Posterior vena cava (tissue), 2 donors: ENCODE data around the gene CFDP1. TPM values are rescaled to one million over a fixed set of nuclear protein-coding genes. Genes with fewer than 3 reads are reported as not detected.
"Not testable (repeated sequence)": the region's sequence is repeated elsewhere in the genome, so short reads cannot be mapped to it uniquely, and the experiment has no call there.

Experiments
- DNase-seq: peaks from one replicate; pipeline ENCODE4 v3.0.0-alpha.2; 2020; ENCODE audit warnings: low spot score
- intact Hi-C, 2 donors: fragments of 100-400 bp; cut with DNase I; formaldehyde crosslinking; loops; one replicate each; pipeline versions ENCODE4 v1.14.1 to v1.14.2; 2022 to 2023
- total RNA-seq, 2 donors: library from RNA; stranded (reverse); fragmentation: NEBNext Ultra II Directional; extraction: Animal tissue kit (Norgen Biotek cat#: 25700); gene quantifications; one replicate each; pipeline ENCODE4 v1.2.1, GENCODE V29; 2021
- donor health status: DM: yes; HTN: yes; CAD: no.
- donor health status: DM: yes; HTN: yes; CAD: no.

The CFDP1 gene
- total RNA-seq, 2 donors from 2014 or later: 45.3 to 54.4 TPM

- intact Hi-C loops: no loop called here
- no peak for DNase-seq
Measured at GRCh38 chr16:75462806-75463205, 29.5 kb upstream of the CFDP1 start.

- DNase-seq: no peak
- intact Hi-C loops: no loop called here
Measured at GRCh38 chr16:75461575-75461974, 28.3 kb upstream of the CFDP1 start.

- DNase-seq: peak; percentile 35
- intact Hi-C loops: no loop called here
Measured at GRCh38 chr16:75460446-75460845, 27.1 kb upstream of the CFDP1 start.

- intact Hi-C loops: no loop called here
- peak; percentile 34 for DNase-seq
Measured at GRCh38 chr16:75459691-75460090, 26.4 kb upstream of the CFDP1 start.

GRCh38 chr16:75458439-75458838 is 25.1 kb upstream of the CFDP1 start:
- intact Hi-C loops: no loop called here
- no peak for DNase-seq

GRCh38 chr16:75458029-75458428 is 24.7 kb upstream of the CFDP1 start:
- intact Hi-C loops: no loop called here
- no peak for DNase-seq

GRCh38 chr16:75457485-75458021 is 24.2 kb upstream of the CFDP1 start:
- intact Hi-C loops: no loop called here
- peak; percentile 34 for DNase-seq

- intact Hi-C loops: no loop called here
- peak; percentile 28 for DNase-seq
Measured at GRCh38 chr16:75456971-75457370, 23.7 kb upstream of the CFDP1 start.

GRCh38 chr16:75456486-75456885 is 23.2 kb upstream of the CFDP1 start:
- peak; percentile 41 for DNase-seq
- intact Hi-C loops: not testable (repeated sequence)

- intact Hi-C loops: no loop called here
- DNase-seq: no peak
Measured at GRCh38 chr16:75455677-75456076, 22.4 kb upstream of the CFDP1 start.

GRCh38 chr16:75452464-75453190 is 19.3 kb upstream of the CFDP1 start:
- peak; percentile 67 for DNase-seq
- intact Hi-C loops: no loop called here

- no peak for DNase-seq
- intact Hi-C loops: no loop called here
Measured at GRCh38 chr16:75446416-75446815, 13.1 kb upstream of the CFDP1 start.

GRCh38 chr16:75445298-75445697 is 12.0 kb upstream of the CFDP1 start:
- intact Hi-C loops: no loop called here
- DNase-seq: no peak

GRCh38 chr16:75443298-75443697 is 10.0 kb upstream of the CFDP1 start:
- no peak for DNase-seq
- intact Hi-C loops: no loop called here

GRCh38 chr16:75433732-75434413 is 570 bp upstream of the CFDP1 start:
- peak; percentile 86 for DNase-seq
- intact Hi-C loops: no loop called here

GRCh38 chr16:75429621-75430403 is 3.5 kb downstream of the CFDP1 start:
- intact Hi-C loops: no loop called here
- no peak for DNase-seq

GRCh38 chr16:75426524-75426923 is 6.8 kb downstream of the CFDP1 start:
- DNase-seq, intact Hi-C loops: not testable (repeated sequence)

- DNase-seq, intact Hi-C loops: not testable (repeated sequence)
Measured at GRCh38 chr16:75424105-75424762, 9.1 kb downstream of the CFDP1 start.

- intact Hi-C loops: no loop called here
- DNase-seq: no peak
Measured at GRCh38 chr16:75423723-75424104, 9.6 kb downstream of the CFDP1 start.

GRCh38 chr16:75421820-75422126 is 11.5 kb downstream of the CFDP1 start:
- DNase-seq: no peak
- intact Hi-C loops: no loop called here
